Fibroblast of pulmonary artery (primary cell): ENCODE measurements around the gene TRIM34.
"Not testable (repeated sequence)": the region's sequence is repeated elsewhere in the genome, so short reads cannot be mapped to it uniquely, and the experiment has no call there.

ENCODE experiments used
- DNase-seq: peaks from one replicate; pipeline ENCODE4 v3.0.0-alpha.2; 2010; ENCODE audit warnings: low read depth
- H3K4me3 ChIP-seq: replicated peaks from 2 replicates; pipeline ENCODE4 v1.5.1; 2011; ENCODE audit warnings: low read depth, mild to moderate bottlenecking, control low read depth, low read length, moderate library complexity
- CTCF ChIP-seq: IDR thresholded peaks from 2 replicates; pipeline ENCODE4 v1.5.1; 2011; ENCODE audit warnings: mild to moderate bottlenecking, control low read depth, low read length, inconsistent platforms; ENCODE audit errors: missing control alignments

The TRIM34 gene

GRCh38 chr11:5643585-5643984, 18.8 kb downstream of the TRIM34 start:
- H3K4me3 ChIP-seq, result no peak overlapping the region
- TF ChIP-seq CTCF, result no peak
- DNase-seq, result no peak

- DNase-seq, result no peak
- no peak overlapping the region for H3K4me3 ChIP-seq
- TF ChIP-seq CTCF, result no peak
Observed at GRCh38 chr11:5646139-5646538, 21.3 kb downstream of the TRIM34 start.

- no peak for DNase-seq
- no peak for TF ChIP-seq CTCF
- no peak overlapping the region for H3K4me3 ChIP-seq
Observed at GRCh38 chr11:5655474-5655873, 30.7 kb downstream of the TRIM34 start.

- DNase-seq, H3K4me3 ChIP-seq: not testable (repeated sequence)
Observed at GRCh38 chr11:5656956-5657355, 32.2 kb downstream of the TRIM34 start.

GRCh38 chr11:5658318-5658717, 33.5 kb downstream of the TRIM34 start:
- TF ChIP-seq CTCF, result no peak
- no peak overlapping the region for H3K4me3 ChIP-seq
- DNase-seq, result no peak

- TF ChIP-seq CTCF, result no peak
- DNase-seq, result no peak
Observed at GRCh38 chr11:5663511-5663910, 38.7 kb downstream of the TRIM34 start.

GRCh38 chr11:5665051-5665570, 40.3 kb downstream of the TRIM34 start:
- H3K4me3 ChIP-seq, result no peak overlapping the region
- DNase-seq, result no peak
- no peak for TF ChIP-seq CTCF

More at GRCh38 chr11:5663511-5663910, 38.7 kb downstream of the TRIM34 start:
- H3K4me3 ChIP-seq, result no peak overlapping the region
